Measurements from ENCODE around the gene TNFRSF25.

DNA sequence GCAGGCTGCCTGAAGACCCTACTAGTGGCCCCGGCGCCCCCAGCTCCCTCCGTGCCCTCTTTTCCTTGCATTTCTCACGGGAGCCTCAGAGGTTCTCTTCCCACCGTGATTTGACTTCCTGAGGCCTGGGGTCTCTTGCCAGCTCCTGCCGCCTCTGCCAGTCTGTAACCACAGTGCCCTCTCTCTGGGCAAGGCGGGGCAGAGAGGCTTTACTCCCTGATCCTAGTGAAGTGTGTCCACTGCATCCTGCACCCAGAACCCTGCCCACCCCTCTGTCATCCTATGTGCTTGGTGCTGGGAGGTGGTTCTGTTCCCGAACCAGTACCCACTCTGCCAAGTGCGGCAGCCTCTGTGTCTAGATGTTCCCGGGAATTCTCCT is 39.0 kb downstream of the TNFRSF25 start:
- TF ChIP-seq, protein P1, sequence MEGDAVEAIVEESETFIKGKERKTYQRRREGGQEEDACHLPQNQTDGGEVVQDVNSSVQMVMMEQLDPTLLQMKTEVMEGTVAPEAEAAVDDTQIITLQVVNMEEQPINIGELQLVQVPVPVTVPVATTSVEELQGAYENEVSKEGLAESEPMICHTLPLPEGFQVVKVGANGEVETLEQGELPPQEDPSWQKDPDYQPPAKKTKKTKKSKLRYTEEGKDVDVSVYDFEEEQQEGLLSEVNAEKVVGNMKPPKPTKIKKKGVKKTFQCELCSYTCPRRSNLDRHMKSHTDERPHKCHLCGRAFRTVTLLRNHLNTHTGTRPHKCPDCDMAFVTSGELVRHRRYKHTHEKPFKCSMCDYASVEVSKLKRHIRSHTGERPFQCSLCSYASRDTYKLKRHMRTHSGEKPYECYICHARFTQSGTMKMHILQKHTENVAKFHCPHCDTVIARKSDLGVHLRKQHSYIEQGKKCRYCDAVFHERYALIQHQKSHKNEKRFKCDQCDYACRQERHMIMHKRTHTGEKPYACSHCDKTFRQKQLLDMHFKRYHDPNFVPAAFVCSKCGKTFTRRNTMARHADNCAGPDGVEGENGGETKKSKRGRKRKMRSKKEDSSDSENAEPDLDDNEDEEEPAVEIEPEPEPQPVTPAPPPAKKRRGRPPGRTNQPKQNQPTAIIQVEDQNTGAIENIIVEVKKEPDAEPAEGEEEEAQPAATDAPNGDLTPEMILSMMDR (IDR thresholded peaks at IDR 0.05 in 2 of 3, conservative IDR thresholded peaks at IDR 0.05 in 1 of 3; ENCODE audit: control insufficient read depth in 2 of 3, extremely low read depth in 1 of 3, insufficient read depth in 1 of 3, low read depth in 3 of 3, low read length in 3 of 3): no peak
- TF ChIP-seq POLR2AphosphoS5 (IDR thresholded peaks at IDR 0.05; ENCODE audit: low read length) (no peak), CHD2 (IDR thresholded peaks at IDR 0.05; ENCODE audit: borderline replicate concordance, low read depth, low read length) (no peak), EZH2 (IDR thresholded peaks at IDR 0.05; ENCODE audit: borderline replicate concordance, control insufficient read depth, low read depth, low read length) (no peak), SIN3A (IDR thresholded peaks at IDR 0.05; ENCODE audit: low read depth, low read length) (no peak), KDM1A (IDR thresholded peaks at IDR 0.05; ENCODE audit: borderline replicate concordance) (no peak), RFX5 (IDR thresholded peaks at IDR 0.05; ENCODE audit: low read depth, low read length) (no peak)
